ENCODE data around the gene ADAMTS6.

DNA sequence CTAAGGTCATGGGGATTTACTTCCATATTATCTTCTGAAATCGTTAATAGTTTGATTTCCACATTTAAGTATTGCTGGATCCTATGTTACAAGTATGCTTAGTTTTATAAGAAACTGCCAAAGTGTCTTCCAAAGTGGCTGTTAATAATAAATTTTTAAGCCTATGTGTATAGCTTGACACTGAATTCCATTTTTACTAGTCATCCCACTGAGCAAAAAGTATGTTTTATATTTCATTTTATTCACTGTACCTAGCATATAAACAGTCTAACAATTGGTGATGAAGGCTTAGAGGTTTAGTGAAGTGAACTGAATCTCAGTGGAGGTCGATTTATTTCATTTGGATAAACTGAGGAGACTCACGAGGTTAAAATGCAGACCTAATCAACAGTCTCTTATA, 174.6 kb downstream of the ADAMTS6 start:
- no peak for TF ChIP-seq EZH2 (IDR thresholded peaks at IDR 0.05; ENCODE audit: borderline replicate concordance, insufficient read depth, low read depth, low read length, poor library complexity, severe bottlenecking)
- no peak for TF ChIP-seq CTCF (IDR thresholded peaks at IDR 0.05)
